GM12878 (cell line): ENCODE measurements around the gene GOSR2. TPM values are rescaled to one million over a fixed set of nuclear protein-coding genes. Genes with fewer than 3 reads are reported as not detected.

Source experiments
- ATAC-seq: fragments of 200-7000 bp; cut with Tn5 transposase; 3 replicates; pipeline ENCODE4 v1.9.1; 2020; ENCODE audit warnings: mild to moderate bottlenecking, moderate library complexity
- BruUV-seq: library from RNA; stranded (reverse); fragments of 400-500 nt; replicated peaks from 2 replicates; lab custom pipeline; 2021; lab: Mats Ljungman, UMichigan
- CTCF ChIA-PET: fragments of 300-600 bp; sonication (Branson Sonifier 250); formaldehyde crosslinking; extraction: SDS; loops from one replicate; lab custom pipeline; 2021; ENCODE audit warnings: inconsistent platforms; lab: Yijun Ruan, JAX
- POLR2A ChIA-PET: fragments of 350-600 bp; formaldehyde crosslinking; extraction: SDS; loops from one replicate; lab custom pipeline; 2021; ENCODE audit warnings: inconsistent platforms; lab: Charles Lee
- RAD21 ChIA-PET: fragments of 300-600 bp; sonication (Branson Sonifier 250); formaldehyde crosslinking; loops from one replicate; lab custom pipeline; 2023; ENCODE audit warnings: antibody characterized with exemption; ENCODE audit not compliant: unreplicated experiment; lab: Charles Lee
- SMC1A ChIA-PET: fragments of 300-600 bp; sonication (Branson Sonifier 250); formaldehyde crosslinking; loops from one replicate; lab custom pipeline; 2023; ENCODE audit not compliant: unreplicated experiment, uncharacterized antibody; lab: Charles Lee
- DNase-seq: peaks from one replicate; pipeline ENCODE4 v3.0.0-alpha.2; 2011; ENCODE audit warnings: low read depth, low spot score
- FAIRE-seq: peaks from 3 replicates; lab custom pipeline; 2011; peaks lifted over from hg19 to GRCh38; lab: Jason Lieb, UNC
- H2AFZ ChIP-seq: 2 replicates; pipeline ENCODE4 v1.6.0; 2011; ENCODE audit warnings: low read depth, low read length, control low read depth; ENCODE audit not compliant: control insufficient read depth
- H3K27ac ChIP-seq: 2 replicates; pipeline ENCODE4 v1.5.1; 2011; ENCODE audit warnings: control low read depth; ENCODE audit not compliant: control insufficient read depth, insufficient read depth
- H3K27me3 ChIP-seq, 2 experiments: replicated peaks in 1 of 2; 2 replicates each; pipeline versions ENCODE4 v1.6.0 to v1.6.1; 2011; ENCODE audit warnings: low read length in 1 of 2; ENCODE audit not compliant: control insufficient read depth in 2 of 2, insufficient read depth in 2 of 2
- H3K36me3 ChIP-seq, 2 experiments: 2 replicates each; pipeline ENCODE4 v1.5.1; 2011; ENCODE audit warnings: low read length in 1 of 2; ENCODE audit not compliant: control insufficient read depth in 2 of 2, insufficient read depth in 2 of 2
- H3K4me1 ChIP-seq: 2 replicates; pipeline ENCODE4 v1.6.1; 2011; ENCODE audit warnings: mild to moderate bottlenecking, low read length, moderate library complexity, mixed read lengths; ENCODE audit not compliant: control insufficient read depth, insufficient read depth
- H3K4me2 ChIP-seq: 2 replicates; pipeline ENCODE4 v1.6.0; 2011; ENCODE audit warnings: control low read depth; ENCODE audit not compliant: control insufficient read depth, insufficient read depth
- H3K4me3 ChIP-seq: fragments of 200-600 bp; sonication (generic); 2 replicates; pipeline ENCODE4 v1.5.1; 2016
- H3K79me2 ChIP-seq: 2 replicates; pipeline ENCODE4 v1.6.0; 2011; ENCODE audit warnings: low read length; ENCODE audit not compliant: control insufficient read depth, insufficient read depth
- H3K9ac ChIP-seq: 2 replicates; pipeline ENCODE4 v1.8.0; 2011; ENCODE audit warnings: low read length, control low read depth, mixed read lengths; ENCODE audit not compliant: control insufficient read depth, insufficient read depth
- H3K9me3 ChIP-seq: replicated peaks from 3 replicates; pipeline ENCODE4 v1.5.1; 2011; ENCODE audit warnings: mild to moderate bottlenecking, low read length; ENCODE audit not compliant: control insufficient read depth, insufficient read depth
- H4K20me1 ChIP-seq: 2 replicates; pipeline ENCODE4 v1.6.0; 2011; ENCODE audit not compliant: control insufficient read depth, insufficient read depth
- CBFB ChIP-seq: IDR thresholded peaks from 2 replicates; pipeline ENCODE4 v1.6.1; 2016; ENCODE audit warnings: antibody characterized with exemption, low read depth
- CHD2 ChIP-seq: IDR thresholded peaks from 2 replicates; pipeline ENCODE4 v1.6.1; 2011; ENCODE audit warnings: low read depth, low read length, improper control_type of control experiment, borderline replicate concordance
- CHD4 ChIP-seq: fragments of 200-600 bp; sonication (generic); IDR thresholded peaks from 2 replicates; pipeline ENCODE4 v1.6.1; 2016; ENCODE audit warnings: mild to moderate bottlenecking
- CREM ChIP-seq: IDR thresholded peaks from 2 replicates; pipeline ENCODE4 v1.6.1; 2014; ENCODE audit warnings: antibody characterized with exemption, low read depth
- HCFC1 ChIP-seq: fragments of 150-350 bp; IDR thresholded peaks from 2 replicates; pipeline ENCODE4 v1.6.1; 2014; ENCODE audit warnings: low read length
- JUNB ChIP-seq: IDR thresholded peaks from 2 replicates; pipeline ENCODE4 v1.6.1; 2016; ENCODE audit warnings: antibody characterized with exemption, mild to moderate bottlenecking
- KLF5 ChIP-seq: fragments of 450-650 bp; IDR thresholded peaks from 2 replicates; pipeline ENCODE4 v1.6.1; 2014; ENCODE audit warnings: mild to moderate bottlenecking; ENCODE audit not compliant: partially characterized antibody
- NFIC ChIP-seq: IDR thresholded peaks from 2 replicates; pipeline ENCODE4 v1.6.1; 2012; ENCODE audit warnings: low read depth, mild to moderate bottlenecking, inconsistent platforms, low read length, moderate library complexity
- NFYB ChIP-seq: IDR thresholded peaks from 2 replicates; pipeline ENCODE4 v1.6.1; 2011; ENCODE audit warnings: low read depth, mild to moderate bottlenecking, low read length, improper control_type of control experiment, moderate library complexity; ENCODE audit not compliant: insufficient read depth
- NR2F1 ChIP-seq: fragments of 450-650 bp; conservative IDR thresholded peaks from 2 replicates; pipeline ENCODE4 v1.6.1; 2017; ENCODE audit warnings: mild to moderate bottlenecking
- POU2F2 ChIP-seq: IDR thresholded peaks from 3 replicates; pipeline ENCODE4 v1.6.1; 2011; ENCODE audit warnings: low read depth, mild to moderate bottlenecking, low read length, borderline replicate concordance
- RAD21 ChIP-seq: IDR thresholded peaks from 2 replicates; pipeline ENCODE4 v1.6.1; 2011; ENCODE audit warnings: mild to moderate bottlenecking, low read depth, low read length, moderate library complexity; ENCODE audit not compliant: insufficient read depth
- SREBF1 ChIP-seq: IDR thresholded peaks from 2 replicates; pipeline ENCODE4 v1.6.1; 2012; ENCODE audit warnings: mild to moderate bottlenecking, low read length
- STAT1 ChIP-seq: fragments of 450-650 bp; conservative IDR thresholded peaks from 2 replicates; pipeline ENCODE4 v1.6.1; 2014; ENCODE audit warnings: antibody characterized with exemption, mild to moderate bottlenecking
- TAF1 ChIP-seq: IDR thresholded peaks from 2 replicates; pipeline ENCODE4 v1.6.1; 2011; ENCODE audit warnings: mild to moderate bottlenecking, low read depth, low read length, borderline replicate concordance
- TBL1XR1 ChIP-seq: IDR thresholded peaks from 2 replicates; pipeline ENCODE4 v1.6.1; 2012; ENCODE audit warnings: low read depth, low read length, improper control_type of control experiment
- TCF12 ChIP-seq: IDR thresholded peaks from 2 replicates; pipeline ENCODE4 v1.6.1; 2011; ENCODE audit warnings: low read depth, mild to moderate bottlenecking, low read length
- YBX1 ChIP-seq: fragments of 450-650 bp; IDR thresholded peaks from 2 replicates; pipeline ENCODE4 v1.6.1; 2016; ENCODE audit warnings: antibody characterized with exemption
- WGBS: methylation state at CpG from one replicate; pipeline ENCODE4 v1.1.6; 2016; ENCODE audit warnings: low lambda C conversion rate; ENCODE audit not compliant: insufficient replicate concordance, insufficient coverage; ENCODE audit errors: missing lambda C conversion rate; 5-methylcytosine and 5-hydroxymethylcytosine counted together
- in situ Hi-C: fragments of 300-500 bp; cut with MboI; formaldehyde crosslinking; loops from 9 replicates; pipeline ENCODE4 v1.14.3; 2018; ENCODE audit warnings: mixed read lengths
- intact Hi-C: fragments of 100-400 bp; cut with micrococcal nuclease; formaldehyde crosslinking; loops from one replicate; pipeline ENCODE4 v1.14.2; 2022; ENCODE audit not compliant: unreplicated experiment
- polyA plus RNA-seq, 11 experiments: library from polyadenylated mRNA; depleted of rRNA in 4 of 11; unstranded in 6 of 11; stranded (reverse) in 5 of 11; fragments of >200 nt; fragmentation: Nextera tagmentation in 4 of 11; fragmentation: Illumina TruSeq in 1 of 11; extraction: Ambion mirVana in 4 of 11; extraction: Trizol in 1 of 11; gene quantifications; 1 replicate in 1 of 11; 2 replicates in 10 of 11; pipeline versions ENCODE4 v1.2.1 to v1.2.3, GENCODE V29; 2011 to 2016; ENCODE audit warnings: inconsistent platforms in 2 of 11, missing spikeins in 2 of 11, low read depth in 1 of 11
- total RNA-seq, 4 experiments: library from RNA; depleted of rRNA in 3 of 4; stranded (reverse); fragments of >200 nt in 3 of 4; fragmentation: Illumina TruSeq in 1 of 4; extraction: Trizol in 1 of 4; gene quantifications; 2 replicates each; pipeline versions ENCODE4 v1.2.1 to v1.2.3, GENCODE V29; 2013 to 2021
- TF ChIP-seq, protein P1 (sequence below): fragments of 450-650 bp; conservative IDR thresholded peaks from 2 replicates; pipeline ENCODE4 v1.6.1; 2017; ENCODE audit warnings: mild to moderate bottlenecking, moderate library complexity
- TF ChIP-seq, protein P2 (sequence below): fragments of 450-650 bp; IDR thresholded peaks from 2 replicates; pipeline ENCODE4 v1.6.1; 2016; ENCODE audit warnings: mild to moderate bottlenecking

The GOSR2 gene
- total and polyA plus RNA-seq, 10 of the 15 experiments (the other 5 are each of a cell fraction or from before 2014, with no cell fraction given), result 30.1 to 64.5 (median 47.0) TPM

DNA sequence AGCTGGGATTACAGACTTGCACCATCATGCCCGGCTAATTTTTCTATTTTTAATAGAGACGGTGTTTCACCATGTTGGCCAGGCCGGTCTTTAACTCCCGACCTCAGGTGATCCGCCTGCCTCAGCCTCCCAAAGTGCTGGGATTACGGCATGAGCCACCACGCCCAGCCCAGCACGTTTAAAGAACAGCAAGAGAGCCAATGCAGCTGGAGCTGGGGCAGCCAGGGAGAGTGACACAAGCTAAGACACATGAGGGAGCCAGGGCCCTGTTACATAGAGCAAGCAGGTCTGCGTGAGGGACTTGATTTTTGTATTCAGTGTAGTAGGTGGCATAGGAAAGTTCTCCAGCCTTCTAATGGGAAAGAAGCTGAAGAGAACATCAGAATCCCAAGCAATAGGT lies 21.7 kb upstream of the GOSR2 start (continued):
- TF ChIP-seq TBL1XR1 (no peak), STAT1 (no peak), KLF5 (no peak)

DNA sequence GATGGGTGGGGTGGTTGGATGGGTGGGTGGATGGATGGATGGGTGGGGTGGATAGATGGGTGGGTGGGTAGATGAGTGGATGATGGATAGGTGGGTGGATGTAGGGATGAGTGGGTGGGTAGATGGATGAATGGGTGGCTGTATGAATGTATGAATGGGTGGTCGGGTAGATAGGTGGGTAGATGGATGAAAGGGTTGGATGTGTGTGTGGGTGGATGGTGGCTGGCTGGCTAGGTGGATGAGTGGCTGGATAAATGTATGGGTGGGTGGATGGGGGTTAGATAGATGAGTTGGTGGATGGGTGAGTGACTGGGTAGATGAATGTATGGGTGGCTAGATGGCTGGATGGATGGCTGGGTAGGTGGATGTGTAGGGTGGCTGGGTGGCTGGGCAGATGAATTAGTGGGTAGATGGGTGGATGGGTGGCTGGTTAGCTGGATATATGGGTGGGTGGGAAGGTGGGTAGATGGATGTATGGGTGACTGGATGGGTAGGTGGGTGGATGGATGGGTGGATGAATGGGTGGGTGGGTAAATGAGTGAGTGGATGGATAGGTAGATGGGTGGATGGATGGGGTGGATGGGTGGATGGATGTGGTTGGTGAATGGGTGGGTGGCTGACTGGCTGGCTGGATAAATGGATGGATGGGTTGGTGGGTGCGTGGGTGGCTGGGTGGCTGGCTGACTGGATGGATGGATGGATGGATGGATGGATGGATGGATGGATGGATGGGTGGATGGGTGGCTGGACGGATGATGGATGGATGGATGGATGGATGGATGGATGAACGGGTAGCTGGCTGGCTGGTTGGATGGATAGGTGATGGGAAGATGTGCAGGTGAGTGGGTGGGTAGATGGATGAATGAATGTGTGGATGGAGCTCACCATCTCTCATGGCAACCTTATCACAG lies 18.9 kb upstream of the GOSR2 start:
- TF ChIP-seq, protein P1, sequence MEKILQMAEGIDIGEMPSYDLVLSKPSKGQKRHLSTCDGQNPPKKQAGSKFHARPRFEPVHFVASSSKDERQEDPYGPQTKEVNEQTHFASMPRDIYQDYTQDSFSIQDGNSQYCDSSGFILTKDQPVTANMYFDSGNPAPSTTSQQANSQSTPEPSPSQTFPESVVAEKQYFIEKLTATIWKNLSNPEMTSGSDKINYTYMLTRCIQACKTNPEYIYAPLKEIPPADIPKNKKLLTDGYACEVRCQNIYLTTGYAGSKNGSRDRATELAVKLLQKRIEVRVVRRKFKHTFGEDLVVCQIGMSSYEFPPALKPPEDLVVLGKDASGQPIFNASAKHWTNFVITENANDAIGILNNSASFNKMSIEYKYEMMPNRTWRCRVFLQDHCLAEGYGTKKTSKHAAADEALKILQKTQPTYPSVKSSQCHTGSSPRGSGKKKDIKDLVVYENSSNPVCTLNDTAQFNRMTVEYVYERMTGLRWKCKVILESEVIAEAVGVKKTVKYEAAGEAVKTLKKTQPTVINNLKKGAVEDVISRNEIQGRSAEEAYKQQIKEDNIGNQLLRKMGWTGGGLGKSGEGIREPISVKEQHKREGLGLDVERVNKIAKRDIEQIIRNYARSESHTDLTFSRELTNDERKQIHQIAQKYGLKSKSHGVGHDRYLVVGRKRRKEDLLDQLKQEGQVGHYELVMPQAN, result no peak
- TF ChIP-seq CBFB (no peak), CHD4 (no peak), NR2F1 (no peak), JUNB (no peak), YBX1 (no peak), CHD2 (no peak), HCFC1 (no peak), POU2F2 (no peak), NFIC (no peak), NFYB (no peak), SREBF1 (no peak), TAF1 (no peak), TCF12 (no peak), RAD21 (no peak), CREM (no peak)
- TF ChIP-seq, protein P2, sequence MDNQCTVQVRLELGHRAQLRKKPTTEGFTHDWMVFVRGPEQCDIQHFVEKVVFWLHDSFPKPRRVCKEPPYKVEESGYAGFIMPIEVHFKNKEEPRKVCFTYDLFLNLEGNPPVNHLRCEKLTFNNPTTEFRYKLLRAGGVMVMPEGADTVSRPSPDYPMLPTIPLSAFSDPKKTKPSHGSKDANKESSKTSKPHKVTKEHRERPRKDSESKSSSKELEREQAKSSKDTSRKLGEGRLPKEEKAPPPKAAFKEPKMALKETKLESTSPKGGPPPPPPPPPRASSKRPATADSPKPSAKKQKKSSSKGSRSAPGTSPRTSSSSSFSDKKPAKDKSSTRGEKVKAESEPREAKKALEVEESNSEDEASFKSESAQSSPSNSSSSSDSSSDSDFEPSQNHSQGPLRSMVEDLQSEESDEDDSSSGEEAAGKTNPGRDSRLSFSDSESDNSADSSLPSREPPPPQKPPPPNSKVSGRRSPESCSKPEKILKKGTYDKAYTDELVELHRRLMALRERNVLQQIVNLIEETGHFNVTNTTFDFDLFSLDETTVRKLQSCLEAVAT, result no peak
- ATAC-seq (no peak), FAIRE-seq (no peak), DNase-seq (no peak)
- intact Hi-C loops, result no loop called here
- no peaks in the 10 kb centered on the region for H4K20me1 ChIP-seq
- RAD21 ChIA-PET, result no interaction called here
- SMC1A ChIA-PET, result no interaction called here
- no peak overlapping the region for H2AFZ ChIP-seq
- 0% methylated on average over 2 of the region's 4 CpGs for whole genome bisulfite sequencing
- H3K79me2 ChIP-seq, result no peaks in the 10 kb centered on the region
- peaks cover 0 to 2% of the 10 kb centered on the region in 2 experiments; a peak in 1 of 4 replicates for H3K27me3 ChIP-seq
- H3K36me3 ChIP-seq, result no peaks in the 10 kb centered on the region
- H3K4me1 ChIP-seq, result no peaks in the 10 kb centered on the region
- no peak overlapping the region for H3K9ac ChIP-seq
- BruUV-seq, result no TSS peak
- H3K27ac ChIP-seq, result no peak overlapping the region
- H3K4me2 ChIP-seq, result no peak overlapping the region
- no peak overlapping the region for H3K4me3 ChIP-seq
- no peaks in the 10 kb centered on the region for H3K9me3 ChIP-seq
- CTCF ChIA-PET, result no interaction called here
- POLR2A ChIA-PET, result no interaction called here
- in situ Hi-C loops, result no loop called here
